ENCODE measurements around the gene CEP128.

Gene CEP128

GRCh38 chr14:80567905-80568536 is 373.5 kb downstream of the CEP128 start:
- TF ChIP-seq CTCF (IDR thresholded peaks at IDR 0.05; ENCODE audit: low read depth, low read length, missing control alignments), result no peak
- no peak for DNase-seq (ENCODE audit: low read depth)
- no peak overlapping the region for H3K4me3 ChIP-seq (ENCODE audit: low read depth, low read length)

- TF ChIP-seq CTCF (IDR thresholded peaks at IDR 0.05; ENCODE audit: low read depth, low read length, missing control alignments), result no peak
- DNase-seq (ENCODE audit: low read depth), result no peak
- H3K4me3 ChIP-seq (ENCODE audit: low read depth, low read length), result no peak overlapping the region
Measured at GRCh38 chr14:80565001-80565400, 376.5 kb downstream of the CEP128 start.

- no peak overlapping the region for H3K4me3 ChIP-seq (ENCODE audit: low read depth, low read length)
- no peak for DNase-seq (ENCODE audit: low read depth)
- TF ChIP-seq CTCF (IDR thresholded peaks at IDR 0.05; ENCODE audit: low read depth, low read length, missing control alignments), result no peak
Measured at GRCh38 chr14:80564051-80564450, 377.5 kb downstream of the CEP128 start.

- no peak for DNase-seq (ENCODE audit: low read depth)
- H3K4me3 ChIP-seq (ENCODE audit: low read depth, low read length), result no peak overlapping the region
- TF ChIP-seq CTCF (IDR thresholded peaks at IDR 0.05; ENCODE audit: low read depth, low read length, missing control alignments), result no peak
Measured at GRCh38 chr14:80560800-80561657, 380.5 kb downstream of the CEP128 start.

- no peak for DNase-seq (ENCODE audit: low read depth)
- TF ChIP-seq CTCF (IDR thresholded peaks at IDR 0.05; ENCODE audit: low read depth, low read length, missing control alignments), result no peak
- H3K4me3 ChIP-seq (ENCODE audit: low read depth, low read length), result no peak overlapping the region
Measured at GRCh38 chr14:80554139-80554538, 387.4 kb downstream of the CEP128 start.

- no peak for TF ChIP-seq CTCF (IDR thresholded peaks at IDR 0.05; ENCODE audit: low read depth, low read length, missing control alignments)
- H3K4me3 ChIP-seq (ENCODE audit: low read depth, low read length), result no peak overlapping the region
- no peak for DNase-seq (ENCODE audit: low read depth)
Measured at GRCh38 chr14:80549141-80549540, 392.4 kb downstream of the CEP128 start.
